Coronary artery (tissue), 2 donors: ENCODE measurements around the gene STX3.

Experiments
- DNase-seq: peaks from one replicate; pipeline ENCODE4 v3.0.0-alpha.2; 2017; ENCODE audit warnings: low spot score
- H3K27ac ChIP-seq, 2 donors: fragments of 200-600 bp; sonication (generic); one replicate each; pipeline ENCODE4 v1.5.1; 2016 to 2019
- H3K4me3 ChIP-seq: fragments of 200-600 bp; sonication (generic); 2 replicates; pipeline ENCODE4 v1.5.1; 2016; ENCODE audit warnings: mild to moderate bottlenecking, moderate library complexity
- TF ChIP-seq, protein P1 (sequence below): fragments of 200-600 bp; sonication (generic); IDR thresholded peaks from one replicate; pipeline ENCODE4 v1.5.1; 2019; ENCODE audit warnings: antibody characterized with exemption

Gene STX3

DNA sequence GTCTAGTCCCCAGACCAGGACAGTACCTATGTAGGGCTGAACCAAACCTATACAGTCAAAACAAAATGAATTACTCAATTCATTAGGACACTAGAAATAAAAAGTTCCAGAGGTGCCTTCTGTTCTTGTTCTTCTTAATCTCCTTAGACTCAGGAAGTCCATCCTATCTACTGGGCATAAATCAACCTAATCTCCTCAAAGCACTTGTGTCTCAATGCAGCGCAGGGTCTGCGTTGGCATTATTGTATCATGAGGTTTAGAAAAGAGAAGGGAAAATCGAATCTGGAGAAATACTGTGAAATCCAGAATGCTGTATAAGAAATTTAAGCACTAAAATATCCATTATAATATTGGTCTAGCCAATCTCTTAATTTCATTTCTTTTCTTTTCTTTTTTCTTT, 39.1 kb upstream of the STX3 start:
- H3K4me3 ChIP-seq: no peak overlapping the region
- no peak for DNase-seq
- H3K27ac ChIP-seq: no peak overlapping the region
- TF ChIP-seq, protein P1, sequence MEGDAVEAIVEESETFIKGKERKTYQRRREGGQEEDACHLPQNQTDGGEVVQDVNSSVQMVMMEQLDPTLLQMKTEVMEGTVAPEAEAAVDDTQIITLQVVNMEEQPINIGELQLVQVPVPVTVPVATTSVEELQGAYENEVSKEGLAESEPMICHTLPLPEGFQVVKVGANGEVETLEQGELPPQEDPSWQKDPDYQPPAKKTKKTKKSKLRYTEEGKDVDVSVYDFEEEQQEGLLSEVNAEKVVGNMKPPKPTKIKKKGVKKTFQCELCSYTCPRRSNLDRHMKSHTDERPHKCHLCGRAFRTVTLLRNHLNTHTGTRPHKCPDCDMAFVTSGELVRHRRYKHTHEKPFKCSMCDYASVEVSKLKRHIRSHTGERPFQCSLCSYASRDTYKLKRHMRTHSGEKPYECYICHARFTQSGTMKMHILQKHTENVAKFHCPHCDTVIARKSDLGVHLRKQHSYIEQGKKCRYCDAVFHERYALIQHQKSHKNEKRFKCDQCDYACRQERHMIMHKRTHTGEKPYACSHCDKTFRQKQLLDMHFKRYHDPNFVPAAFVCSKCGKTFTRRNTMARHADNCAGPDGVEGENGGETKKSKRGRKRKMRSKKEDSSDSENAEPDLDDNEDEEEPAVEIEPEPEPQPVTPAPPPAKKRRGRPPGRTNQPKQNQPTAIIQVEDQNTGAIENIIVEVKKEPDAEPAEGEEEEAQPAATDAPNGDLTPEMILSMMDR: no peak

DNA sequence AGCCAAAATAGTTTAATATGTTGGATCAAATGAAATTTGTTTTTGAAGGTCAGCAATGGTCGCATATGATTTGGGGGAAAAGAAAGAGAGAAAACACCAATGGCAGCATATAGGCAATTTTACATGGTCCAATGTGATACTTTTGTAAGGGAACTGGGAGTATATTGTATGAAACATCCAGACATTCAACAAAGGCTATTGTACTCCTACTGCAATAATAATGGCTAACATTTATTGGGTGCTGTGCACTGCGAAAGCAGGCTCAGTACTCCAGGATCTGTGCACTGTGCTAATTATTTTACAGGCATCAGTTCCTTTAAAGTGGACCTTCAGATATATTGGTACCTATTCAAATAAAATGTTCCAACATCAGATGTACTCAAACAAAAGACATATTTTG, 35.6 kb upstream of the STX3 start:
- TF ChIP-seq, protein P1: no peak
- Histone ChIP-seq H3K27ac (no peak overlapping the region), H3K4me3 (no peak overlapping the region)
- no peak for DNase-seq

DNA sequence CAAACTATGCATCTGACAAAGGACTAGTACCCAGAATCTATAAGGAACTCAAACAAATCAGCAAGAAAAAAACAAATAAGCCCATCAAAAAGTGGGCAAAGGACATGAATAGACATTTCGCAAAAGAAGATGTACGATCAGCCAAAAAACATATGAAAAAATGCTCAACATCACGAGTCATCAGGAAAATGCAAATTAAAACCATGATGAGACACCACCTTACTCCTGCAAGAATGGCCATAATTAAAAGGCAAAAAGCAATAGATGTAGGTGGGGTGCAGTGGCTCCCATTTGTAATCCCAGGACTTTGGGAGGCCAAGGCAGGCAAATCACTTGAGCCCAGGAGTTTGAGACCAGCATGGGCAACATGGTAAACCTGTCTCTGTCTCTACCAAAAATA, 31.1 kb upstream of the STX3 start:
- Histone ChIP-seq H3K27ac (no peak overlapping the region), H3K4me3 (no peak overlapping the region)
- DNase-seq: no peak
- TF ChIP-seq, protein P1: no peak

DNA sequence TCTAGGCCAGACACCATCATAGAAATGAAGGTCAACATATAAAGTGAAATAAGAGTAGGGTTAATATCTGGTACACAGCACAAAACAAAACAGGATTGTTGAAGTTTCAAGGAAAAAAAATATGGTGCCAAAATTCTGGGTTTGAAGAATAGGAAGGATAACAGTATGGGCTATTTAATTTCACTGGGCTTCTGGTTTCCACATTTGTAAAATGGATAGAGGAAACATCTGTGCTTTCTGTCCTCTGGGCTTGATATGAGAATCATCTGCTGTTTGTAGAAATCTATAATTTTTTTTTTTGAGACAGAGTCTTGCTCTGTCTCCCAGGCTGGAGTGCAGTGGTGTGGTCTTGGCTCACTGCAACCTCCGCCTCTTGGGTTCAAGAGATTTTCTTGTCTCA, 27.8 kb upstream of the STX3 start:
- Histone ChIP-seq H3K4me3 (no peak overlapping the region), H3K27ac (no peak overlapping the region)
- no peak for DNase-seq
- TF ChIP-seq, protein P1: no peak

DNA sequence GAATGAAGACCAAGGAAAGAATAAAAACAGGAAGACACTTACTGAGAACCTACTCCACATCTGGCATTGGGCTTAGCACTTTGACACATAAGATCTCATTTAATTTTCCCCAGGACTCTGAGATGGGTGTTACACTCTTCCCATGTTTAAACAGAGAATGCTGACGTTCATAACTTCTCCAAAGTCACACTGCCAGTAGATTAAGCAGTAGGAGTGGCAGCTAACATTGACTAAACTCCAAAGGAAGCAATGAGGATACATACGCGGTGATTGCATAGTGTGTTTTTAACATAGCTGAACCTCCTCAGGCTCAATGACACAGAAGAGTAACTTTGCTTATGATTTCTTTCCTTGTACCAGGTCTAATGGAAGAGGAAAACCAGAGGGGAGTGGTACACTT, 27.0 kb upstream of the STX3 start:
- Histone ChIP-seq H3K27ac (no peak overlapping the region), H3K4me3 (no peak overlapping the region)
- TF ChIP-seq, protein P1: no peak
- no peak for DNase-seq

DNA sequence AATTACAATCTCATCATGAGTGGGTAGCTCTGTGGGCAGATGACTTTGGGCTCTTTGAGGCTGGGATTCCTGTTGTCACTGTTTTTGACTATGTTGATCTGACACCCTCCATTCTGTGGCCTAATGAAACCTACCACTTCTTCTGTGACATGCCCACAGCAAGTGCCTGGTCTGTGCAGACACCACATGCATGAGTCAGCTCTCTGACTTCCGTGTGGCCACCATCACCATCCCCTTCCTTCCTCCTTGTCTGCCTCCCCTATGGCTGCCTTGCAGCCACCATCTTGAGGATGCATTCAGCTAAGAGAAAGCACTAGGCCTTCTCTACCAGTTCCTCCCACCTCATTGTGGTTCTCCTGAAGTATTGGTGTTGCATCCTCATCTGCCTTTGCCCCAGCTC, 26.3 kb upstream of the STX3 start:
- TF ChIP-seq, protein P1: no peak
- DNase-seq: no peak
- Histone ChIP-seq H3K27ac (no peak overlapping the region), H3K4me3 (no peak overlapping the region)

DNA sequence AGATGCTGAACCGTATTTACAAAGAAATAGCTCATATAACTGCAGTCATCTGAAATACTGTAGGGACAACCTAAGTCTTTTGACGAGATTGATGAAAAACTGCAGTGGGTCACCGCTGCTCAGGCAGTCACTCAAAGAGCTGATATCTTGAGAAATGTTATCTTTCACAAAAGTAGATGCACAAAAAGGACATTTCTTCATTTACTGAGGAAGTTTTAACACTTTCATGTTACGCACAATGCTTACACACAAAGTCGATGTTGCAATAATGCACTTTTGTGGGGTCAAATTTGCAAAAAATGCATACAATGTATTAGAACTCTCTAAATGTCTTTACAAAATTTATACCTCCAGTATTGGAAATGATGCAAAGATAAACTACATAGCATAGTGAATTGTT, 25.3 kb upstream of the STX3 start:
- H3K4me3 ChIP-seq: no peak overlapping the region
- no peak for DNase-seq
- no peak overlapping the region for H3K27ac ChIP-seq
- TF ChIP-seq, protein P1: no peak
